ACC112 (cell line): ENCODE data around the gene CAMP.

Experiments
- H2AFZ ChIP-seq: fragments of 200-600 bp; sonication (generic); one replicate; pipeline ENCODE4 v1.6.0; 2017; ENCODE audit warnings: antibody characterized with exemption, low read length; ENCODE audit not compliant: unreplicated experiment
- H3K27ac ChIP-seq: fragments of 200-600 bp; sonication (generic); 2 replicates; pipeline ENCODE4 v1.5.1; 2014; ENCODE audit warnings: low read depth, mild to moderate bottlenecking, antibody characterized with exemption, low read length, moderate library complexity
- H3K27me3 ChIP-seq: fragments of 200-600 bp; sonication (generic); 2 replicates; pipeline ENCODE4 v1.6.1; 2014; ENCODE audit warnings: mild to moderate bottlenecking, antibody characterized with exemption, low read length, moderate library complexity, mixed read lengths; ENCODE audit not compliant: insufficient read depth
- H3K36me3 ChIP-seq: fragments of 200-600 bp; sonication (generic); 2 replicates; pipeline ENCODE4 v1.6.1; 2016; ENCODE audit warnings: mild to moderate bottlenecking, antibody characterized with exemption, low read length, moderate library complexity, mixed read lengths; ENCODE audit not compliant: insufficient read depth
- H3K4me1 ChIP-seq: fragments of 200-600 bp; sonication (generic); one replicate; pipeline ENCODE4 v1.6.1; 2016; ENCODE audit warnings: low read length, mixed read lengths; ENCODE audit not compliant: insufficient read depth, unreplicated experiment, control insufficient read depth
- H3K4me3 ChIP-seq: fragments of 200-600 bp; sonication (generic); 2 replicates; pipeline ENCODE4 v1.5.1; 2014; ENCODE audit warnings: mild to moderate bottlenecking, low read depth, low read length
- H3K79me2 ChIP-seq: fragments of 200-600 bp; sonication (generic); one replicate; pipeline ENCODE4 v1.6.0; 2016; ENCODE audit warnings: low read length; ENCODE audit not compliant: control insufficient read depth, unreplicated experiment, insufficient read depth

The CAMP gene

GRCh38 chr3:48222616-48223513 lies at the start of gene CAMP:
Gene CAMP (plus strand): TSS chr3:48223495. CDS start chr3:48223512, 17 bp downstream.
- Histone ChIP-seq H3K4me1 (no peaks in the 10 kb centered on the region), H3K36me3 (no peaks in the 10 kb centered on the region), H3K79me2 (no peaks in the 10 kb centered on the region), H2AFZ (no peak within 1 kb of the TSS), H3K27ac (no peak within 1 kb of the TSS), H3K27me3 (peaks cover 16% of the 10 kb centered on the region; the same call in 1 of the 2 replicates), H3K4me3 (no peak within 1 kb of the TSS)

GRCh38 chr3:48178072-48178471 lies 45.2 kb upstream of the CAMP start:
- no peaks in the 10 kb centered on the region for H3K27me3 ChIP-seq
- H3K4me3 ChIP-seq: no peak overlapping the region
- H3K36me3 ChIP-seq: peaks cover 68% of the 10 kb centered on the region; the same call in 1 of the 2 replicates

GRCh38 chr3:48180021-48180420 lies 43.3 kb upstream of the CAMP start:
- Histone ChIP-seq H3K36me3 (peaks cover 72% of the 10 kb centered on the region), H3K27me3 (no peaks in the 10 kb centered on the region), H3K4me1 (no peaks in the 10 kb centered on the region), H2AFZ (no peak overlapping the region), H3K79me2 (peaks cover 33% of the 10 kb centered on the region), H3K4me3 (no peak overlapping the region), H3K27ac (no peak overlapping the region)

More at GRCh38 chr3:48178072-48178471, 45.2 kb upstream of the CAMP start:
- Histone ChIP-seq H3K27ac (no peak overlapping the region), H3K4me1 (no peaks in the 10 kb centered on the region), H2AFZ (no peak overlapping the region), H3K79me2 (peaks cover 29% of the 10 kb centered on the region)

GRCh38 chr3:48180531-48181253 lies 42.6 kb upstream of the CAMP start:
- Histone ChIP-seq H3K27me3 (no peaks in the 10 kb centered on the region), H3K4me3 (no peak overlapping the region), H3K27ac (no peak overlapping the region), H3K36me3 (peaks cover 72% of the 10 kb centered on the region), H2AFZ (no peak overlapping the region), H3K4me1 (peaks cover 2% of the 10 kb centered on the region), H3K79me2 (peaks cover 40% of the 10 kb centered on the region)

GRCh38 chr3:48184299-48184698 lies 39.0 kb upstream of the CAMP start:
- peaks cover 52% of the 10 kb centered on the region for H3K36me3 ChIP-seq
- no peak overlapping the region for H3K4me3 ChIP-seq
- no peak overlapping the region for H3K27ac ChIP-seq
- no peak overlapping the region for H2AFZ ChIP-seq
- no peaks in the 10 kb centered on the region for H3K27me3 ChIP-seq
- H3K4me1 ChIP-seq: peaks cover 13% of the 10 kb centered on the region
- H3K79me2 ChIP-seq: peaks cover 60% of the 10 kb centered on the region

GRCh38 chr3:48185129-48185528 lies 38.2 kb upstream of the CAMP start:
- no peak overlapping the region for H3K27ac ChIP-seq
- H3K27me3 ChIP-seq: no peaks in the 10 kb centered on the region
- no peak overlapping the region for H3K4me3 ChIP-seq
- H3K36me3 ChIP-seq: peaks cover 52% of the 10 kb centered on the region
- no peak overlapping the region for H2AFZ ChIP-seq
- peaks cover 13% of the 10 kb centered on the region for H3K4me1 ChIP-seq
- H3K79me2 ChIP-seq: peaks cover 60% of the 10 kb centered on the region

GRCh38 chr3:48186631-48187300 lies 36.5 kb upstream of the CAMP start:
- H3K4me3 ChIP-seq: peak overlapping the region; percentile 84
- peaks cover 41% of the 10 kb centered on the region for H3K36me3 ChIP-seq
- peak overlapping the region; percentile 65 for H2AFZ ChIP-seq
- no peaks in the 10 kb centered on the region for H3K27me3 ChIP-seq
- H3K79me2 ChIP-seq: peaks cover 52% of the 10 kb centered on the region
- H3K27ac ChIP-seq: peak overlapping the region; percentile 77
- H3K4me1 ChIP-seq: peaks cover 13% of the 10 kb centered on the region

GRCh38 chr3:48187301-48187578 lies 36.1 kb upstream of the CAMP start:
- H3K36me3 ChIP-seq: peaks cover 36% of the 10 kb centered on the region
- no peaks in the 10 kb centered on the region for H3K27me3 ChIP-seq
- H2AFZ ChIP-seq: peak overlapping the region; percentile 65
- H3K79me2 ChIP-seq: peaks cover 48% of the 10 kb centered on the region
- H3K27ac ChIP-seq: peak overlapping the region; percentile 77
- H3K4me3 ChIP-seq: peak overlapping the region; percentile 84
- H3K4me1 ChIP-seq: peaks cover 13% of the 10 kb centered on the region

GRCh38 chr3:48187579-48188265 lies 35.6 kb upstream of the CAMP start:
- H3K27me3 ChIP-seq: no peaks in the 10 kb centered on the region
- peak overlapping the region; percentile 65 for H2AFZ ChIP-seq
- H3K36me3 ChIP-seq: peaks cover 31% of the 10 kb centered on the region
- peaks cover 43% of the 10 kb centered on the region for H3K79me2 ChIP-seq
- H3K4me3 ChIP-seq: peak overlapping the region; percentile 84
- H3K27ac ChIP-seq: peak overlapping the region; percentile 77
- H3K4me1 ChIP-seq: peaks cover 13% of the 10 kb centered on the region
